CD4-positive, alpha-beta memory T cell (primary cell): ENCODE measurements around the gene RBPMS2. TPM values are rescaled to one million over a fixed set of nuclear protein-coding genes. Genes with fewer than 3 reads are reported as not detected.

ENCODE experiments used
- CTCF ChIA-PET: fragments of 350-600 bp; sonication (Branson Sonifier 250); formaldehyde crosslinking; loops from one replicate; lab custom pipeline; 2021; ENCODE audit warnings: inconsistent platforms; ENCODE audit not compliant: partially characterized antibody; lab: Charles Lee
- POLR2A ChIA-PET: fragments of 350-600 bp; sonication (Branson Sonifier 250); formaldehyde crosslinking; loops from one replicate; lab custom pipeline; 2021; ENCODE audit not compliant: partially characterized antibody; lab: Charles Lee
- DNase-seq, 5 donors: peaks; one replicate each; pipeline versions ENCODE4 v3.0.0 to v3.0.0-alpha.2; 2020 to 2022; ENCODE audit warnings: mixed read lengths in 1 of 5
- H3K27ac ChIP-seq: one replicate; pipeline ENCODE4 v1.7.0; 2013; ENCODE audit warnings: low read depth, low read length
- H3K27me3 ChIP-seq: 2 replicates; pipeline ENCODE4 v1.7.0; 2013; ENCODE audit warnings: mild to moderate bottlenecking, low read length, moderate library complexity; ENCODE audit not compliant: insufficient read depth
- H3K36me3 ChIP-seq: 2 replicates; pipeline ENCODE4 v1.7.0; 2013; ENCODE audit warnings: mild to moderate bottlenecking, low read length, moderate library complexity; ENCODE audit not compliant: insufficient read depth
- H3K4me1 ChIP-seq: 2 replicates; pipeline ENCODE4 v1.7.0; 2013; ENCODE audit warnings: mild to moderate bottlenecking, low read length, moderate library complexity; ENCODE audit not compliant: insufficient read depth
- H3K4me3 ChIP-seq, 2 donors: one replicate each; pipeline ENCODE4 v1.7.0; 2013; ENCODE audit warnings: low read length in 2 of 2, mild to moderate bottlenecking in 1 of 2
- H3K9me3 ChIP-seq, 2 donors: one replicate each; pipeline ENCODE4 v1.7.0; 2013; ENCODE audit warnings: low read length in 2 of 2, control low read depth in 1 of 2; ENCODE audit not compliant: control insufficient read depth in 1 of 2
- H3K27ac Mint-ChIP-seq, 7 donors: one replicate each; pipeline ENCODE4 v1.8.0; 2020 to 2021; ENCODE audit warnings: mixed read lengths in 7 of 7, mild to moderate bottlenecking in 6 of 7, inconsistent platforms in 3 of 7, moderate library complexity in 3 of 7
- H3K27me3 Mint-ChIP-seq, 2 donors: one replicate each; pipeline ENCODE4 v1.8.0; 2020 to 2021; ENCODE audit warnings: mixed read lengths in 2 of 2
- H3K36me3 Mint-ChIP-seq, 2 donors: one replicate each; pipeline ENCODE4 v1.8.0; 2020 to 2021; ENCODE audit warnings: mixed read lengths in 2 of 2, inconsistent platforms in 1 of 2, mild to moderate bottlenecking in 1 of 2
- H3K4me1 Mint-ChIP-seq, 4 donors: one replicate each; pipeline ENCODE4 v1.8.0; 2020 to 2021; ENCODE audit warnings: mixed read lengths in 4 of 4, mild to moderate bottlenecking in 1 of 4
- H3K4me3 Mint-ChIP-seq, 8 donors: one replicate each; pipeline ENCODE4 v1.8.0; 2020 to 2021; ENCODE audit warnings: mixed read lengths in 8 of 8, mild to moderate bottlenecking in 7 of 8, moderate library complexity in 6 of 8, inconsistent platforms in 3 of 8
- H3K9me3 Mint-ChIP-seq, 8 donors: one replicate each; pipeline ENCODE4 v1.8.0; 2020 to 2021; ENCODE audit warnings: mixed read lengths in 8 of 8, mild to moderate bottlenecking in 5 of 8, inconsistent platforms in 3 of 8, moderate library complexity in 1 of 8
- intact Hi-C: fragments of 100-400 bp; cut with micrococcal nuclease; formaldehyde crosslinking; loops from one replicate; pipeline ENCODE4 v1.15.1; 2023
- polyA plus RNA-seq, 2 donors: library from polyadenylated mRNA; unstranded; fragments of 300-500 nt; fragmentation: Illumina TruSeq; gene quantifications; one replicate each; pipeline ENCODE4 v1.2.3, GENCODE V29; 2021
- total RNA-seq, 2 experiments: library from RNA; stranded (reverse); gene quantifications; one replicate each; pipeline ENCODE4 v1.2.3, GENCODE V29; 2021

Gene RBPMS2
- total and polyA plus RNA-seq, 4 experiments from 2014 or later = not detected

- H3K4me3 Mint-ChIP-seq = no peak overlapping the region
- peaks cover 0 to 4% of the 10 kb centered on the region in 2 donors for H3K27me3 Mint-ChIP-seq
- Histone ChIP-seq H3K27me3 (no peaks in the 10 kb centered on the region), H3K4me1 (peaks cover 4% of the 10 kb centered on the region), H3K36me3 (no peaks in the 10 kb centered on the region), H3K9me3 (no peaks in the 10 kb centered on the region), H3K27ac (no peak overlapping the region), H3K4me3 (no peak overlapping the region)
- ChIA-PET POLR2A (interaction anchor here (0.6 to 1.5 kb wide), 4 partner anchors 105 to 451 kb away, joined by 3 to 4 read pairs (median 3); partner anchors contain the start of gene SPG21), CTCF (interaction anchor here (0.7 to 24.1 kb wide), 18 partner anchors 9 to 347 kb away, joined by 3 to 509 read pairs (median 5); partner anchors contain the start of genes ANKDD1A and KBTBD13)
- H3K36me3 Mint-ChIP-seq = no peaks in the 10 kb centered on the region
- peaks cover 7 to 13% (median 10%) of the 10 kb centered on the region in 4 donors for H3K4me1 Mint-ChIP-seq
- H3K27ac Mint-ChIP-seq = peak overlapping the region in 1 of 7 donors; percentile 72
- intact Hi-C loops = loop anchor here (1.0 kb wide), 5 partner anchors 104 to 654 kb away; no protein-coding TSS in a partner anchor
- H3K9me3 Mint-ChIP-seq = no peaks in the 10 kb centered on the region
- peak; percentile 77 to 83 (median 80) for DNase-seq
Observed at GRCh38 chr15:64731012-64731804, 44.2 kb downstream of the RBPMS2 start.

GRCh38 chr15:64730151-64730550 lies 45.2 kb downstream of the RBPMS2 start:
- H3K4me3 Mint-ChIP-seq = peak overlapping the region in 1 of 8 donors; percentile 41
- intact Hi-C loops = no loop called here

GRCh38 chr15:64720188-64720587 lies 55.2 kb downstream of the RBPMS2 start:
- H3K4me3 Mint-ChIP-seq = no peak overlapping the region
- no peaks in the 10 kb centered on the region for H3K9me3 Mint-ChIP-seq
- ChIA-PET POLR2A (no interaction called here), CTCF (interaction anchor here (0.8 to 24.1 kb wide), 6 partner anchors 8 to 91 kb away, joined by 3 to 509 read pairs (median 4); no protein-coding TSS in a partner anchor)
- no peak overlapping the region for H3K27ac ChIP-seq
- no peaks in the 10 kb centered on the region for H3K27me3 ChIP-seq
- no peak overlapping the region for H3K4me3 ChIP-seq
- H3K36me3 Mint-ChIP-seq = no peaks in the 10 kb centered on the region
- no peak overlapping the region for H3K27ac Mint-ChIP-seq
- no peaks in the 10 kb centered on the region for H3K36me3 ChIP-seq
- H3K9me3 ChIP-seq = no peaks in the 10 kb centered on the region
- H3K4me1 ChIP-seq = no peaks in the 10 kb centered on the region
- H3K4me1 Mint-ChIP-seq = peaks cover 0 to 1% (median 0%) of the 10 kb centered on the region in 4 donors
- H3K27me3 Mint-ChIP-seq = no peaks in the 10 kb centered on the region
- DNase-seq = no peak
- intact Hi-C loops = no loop called here

More at GRCh38 chr15:64730151-64730550, 45.2 kb downstream of the RBPMS2 start:
- Histone ChIP-seq H3K27ac (no peak overlapping the region), H3K9me3 (no peaks in the 10 kb centered on the region), H3K4me3 (no peak overlapping the region), H3K4me1 (peaks cover 4% of the 10 kb centered on the region), H3K36me3 (no peaks in the 10 kb centered on the region), H3K27me3 (no peaks in the 10 kb centered on the region)
- H3K36me3 Mint-ChIP-seq = no peaks in the 10 kb centered on the region
- no peak overlapping the region for H3K27ac Mint-ChIP-seq
- ChIA-PET POLR2A (interaction anchor here (0.6 to 1.5 kb wide), 2 partner anchors 106 to 450 kb away, joined by 3 to 4 read pairs; no protein-coding TSS in a partner anchor), CTCF (interaction anchor here (0.7 to 24.1 kb wide), 14 partner anchors 10 to 348 kb away, joined by 3 to 509 read pairs (median 4); no protein-coding TSS in a partner anchor)
- peaks cover 7 to 13% (median 10%) of the 10 kb centered on the region in 4 donors for H3K4me1 Mint-ChIP-seq
- no peak for DNase-seq
- peaks cover 1 to 5% of the 10 kb centered on the region in 2 donors for H3K27me3 Mint-ChIP-seq
- no peaks in the 10 kb centered on the region for H3K9me3 Mint-ChIP-seq

- Mint-ChIP-seq H3K4me3 (no peak overlapping the region), H3K4me1 (peaks cover 0 to 1% (median 0%) of the 10 kb centered on the region in 4 donors), H3K27ac (peak overlapping the region in 4 of 7 donors; percentile 7 to 36 (median 23)), H3K27me3 (no peaks in the 10 kb centered on the region), H3K9me3 (no peaks in the 10 kb centered on the region), H3K36me3 (no peaks in the 10 kb centered on the region)
- intact Hi-C loops = no loop called here
- ChIA-PET POLR2A (interaction anchor here (1.4 kb wide), 1 partner anchor 14 kb away, joined by 3 read pairs; no protein-coding TSS in a partner anchor), CTCF (interaction anchor here (1.4 to 24.1 kb wide), 2 partner anchors 10 to 28 kb away, joined by 6 to 509 read pairs; no protein-coding TSS in a partner anchor)
- Histone ChIP-seq H3K4me3 (no peak overlapping the region), H3K27me3 (no peaks in the 10 kb centered on the region), H3K27ac (no peak overlapping the region), H3K4me1 (no peaks in the 10 kb centered on the region), H3K36me3 (no peaks in the 10 kb centered on the region), H3K9me3 (no peaks in the 10 kb centered on the region)
- DNase-seq = peak in 1 of 5 donors; percentile 32
Observed at GRCh38 chr15:64717735-64718495, 57.5 kb downstream of the RBPMS2 start.

GRCh38 chr15:64717130-64717529 lies 58.3 kb downstream of the RBPMS2 start:
- intact Hi-C loops = no loop called here
- no peak for DNase-seq
- peak overlapping the region in 2 of 7 donors; percentile 18 to 44 for H3K27ac Mint-ChIP-seq
- Histone ChIP-seq H3K27me3 (no peaks in the 10 kb centered on the region), H3K36me3 (no peaks in the 10 kb centered on the region), H3K4me1 (no peaks in the 10 kb centered on the region), H3K27ac (no peak overlapping the region), H3K4me3 (no peak overlapping the region), H3K9me3 (no peaks in the 10 kb centered on the region)
- POLR2A ChIA-PET = interaction anchor here (0.9 to 1.4 kb wide), 2 partner anchors 14 to 24 kb away, joined by 3 to 4 read pairs; no protein-coding TSS in a partner anchor
- H3K4me3 Mint-ChIP-seq = no peak overlapping the region
- peaks cover 0 to 1% (median 0%) of the 10 kb centered on the region in 4 donors for H3K4me1 Mint-ChIP-seq
- H3K27me3 Mint-ChIP-seq = no peaks in the 10 kb centered on the region
- H3K9me3 Mint-ChIP-seq = no peaks in the 10 kb centered on the region
- CTCF ChIA-PET = interaction anchor here (1.4 to 24.1 kb wide), 2 partner anchors 11 to 27 kb away, joined by 6 to 509 read pairs; no protein-coding TSS in a partner anchor
- no peaks in the 10 kb centered on the region for H3K36me3 Mint-ChIP-seq

- no peaks in the 10 kb centered on the region for H3K9me3 Mint-ChIP-seq
- Histone ChIP-seq H3K27ac (no peak overlapping the region), H3K4me3 (no peak overlapping the region), H3K27me3 (no peaks in the 10 kb centered on the region), H3K4me1 (no peaks in the 10 kb centered on the region), H3K36me3 (no peaks in the 10 kb centered on the region), H3K9me3 (no peaks in the 10 kb centered on the region)
- intact Hi-C loops = no loop called here
- no peak overlapping the region for H3K4me3 Mint-ChIP-seq
- ChIA-PET POLR2A (interaction anchor here (0.6 to 0.9 kb wide), 2 partner anchors 23 to 119 kb away, joined by 3 to 4 read pairs; no protein-coding TSS in a partner anchor), CTCF (interaction anchor here (1.3 to 24.1 kb wide), 2 partner anchors 12 to 26 kb away, joined by 7 to 509 read pairs; no protein-coding TSS in a partner anchor)
- H3K27me3 Mint-ChIP-seq = no peaks in the 10 kb centered on the region
- DNase-seq = no peak
- no peak overlapping the region for H3K27ac Mint-ChIP-seq
- H3K4me1 Mint-ChIP-seq = peaks cover 0 to 1% (median 0%) of the 10 kb centered on the region in 4 donors
- H3K36me3 Mint-ChIP-seq = no peaks in the 10 kb centered on the region
Observed at GRCh38 chr15:64716452-64716851, 58.9 kb downstream of the RBPMS2 start.
